Measurements from ENCODE around the gene UGGT1.

Gene UGGT1

GRCh38 chr2:128232965-128233789 is 142.2 kb downstream of the UGGT1 start:
- in situ Hi-C loops (cut with MboI; ENCODE audit: low pct_unique_long_range_greater_than_20kb, low sequenced_read_pairs, unreplicated experiment), result no loop called here
- DNase-seq (ENCODE audit: low spot score), result peak; percentile 97
- TF ChIP-seq CTCF (IDR thresholded peaks at IDR 0.05; ENCODE audit: extremely low read depth, insufficient read depth, missing control alignments), result peak; percentile 97

- no peak for DNase-seq (ENCODE audit: low spot score)
- TF ChIP-seq CTCF (IDR thresholded peaks at IDR 0.05; ENCODE audit: extremely low read depth, insufficient read depth, missing control alignments), result no peak
- in situ Hi-C loops (cut with MboI; ENCODE audit: low pct_unique_long_range_greater_than_20kb, low sequenced_read_pairs, unreplicated experiment), result no loop called here
These were observed 142.9 kb downstream of the UGGT1 start for GRCh38 chr2:128233790-128234395.

GRCh38 chr2:128234613-128235012 is 143.6 kb downstream of the UGGT1 start:
- in situ Hi-C loops (cut with MboI; ENCODE audit: low pct_unique_long_range_greater_than_20kb, low sequenced_read_pairs, unreplicated experiment), result no loop called here

GRCh38 chr2:128235581-128235980 is 144.6 kb downstream of the UGGT1 start:
- in situ Hi-C loops (cut with MboI; ENCODE audit: low pct_unique_long_range_greater_than_20kb, low sequenced_read_pairs, unreplicated experiment), result no loop called here
- no peak for DNase-seq (ENCODE audit: low spot score)
- TF ChIP-seq CTCF (IDR thresholded peaks at IDR 0.05; ENCODE audit: extremely low read depth, insufficient read depth, missing control alignments), result no peak

More at GRCh38 chr2:128234613-128235012, 143.6 kb downstream of the UGGT1 start:
- TF ChIP-seq CTCF (IDR thresholded peaks at IDR 0.05; ENCODE audit: extremely low read depth, insufficient read depth, missing control alignments), result no peak
- no peak for DNase-seq (ENCODE audit: low spot score)

GRCh38 chr2:128236491-128237035 is 145.6 kb downstream of the UGGT1 start:
- no peak for TF ChIP-seq CTCF (IDR thresholded peaks at IDR 0.05; ENCODE audit: extremely low read depth, insufficient read depth, missing control alignments)
- no peak for DNase-seq (ENCODE audit: low spot score)
- in situ Hi-C loops (cut with MboI; ENCODE audit: low pct_unique_long_range_greater_than_20kb, low sequenced_read_pairs, unreplicated experiment), result no loop called here

- in situ Hi-C loops (cut with MboI; ENCODE audit: low pct_unique_long_range_greater_than_20kb, low sequenced_read_pairs, unreplicated experiment), result no loop called here
- DNase-seq (ENCODE audit: low spot score), result no peak
- no peak for TF ChIP-seq CTCF (IDR thresholded peaks at IDR 0.05; ENCODE audit: extremely low read depth, insufficient read depth, missing control alignments)
These were observed 146.1 kb downstream of the UGGT1 start for GRCh38 chr2:128237081-128237534.
